Liver (tissue), 3 donors: ENCODE results near the gene EXD3.

Experiments
- CTCF ChIP-seq: fragments of 150-350 bp; IDR thresholded peaks from 2 replicates; pipeline ENCODE4 v1.5.1; 2017; ENCODE audit warnings: improper control_type of control experiment, low read depth, low read length; ENCODE audit not compliant: missing input control
- FOXA1 ChIP-seq: IDR thresholded peaks from 2 replicates; pipeline ENCODE4 v1.6.1; 2016; ENCODE audit warnings: antibody characterized with exemption
- GABPA ChIP-seq, 2 donors: IDR thresholded peaks in 1 of 2; conservative IDR thresholded peaks in 1 of 2; 2 replicates each; pipeline ENCODE4 v1.6.1; 2016; ENCODE audit warnings: antibody characterized with exemption in 2 of 2, mild to moderate bottlenecking in 1 of 2, moderate library complexity in 1 of 2
- HNF4G ChIP-seq: IDR thresholded peaks from 2 replicates; pipeline ENCODE4 v1.6.1; 2016; ENCODE audit warnings: antibody characterized with exemption
- REST ChIP-seq: IDR thresholded peaks from 2 replicates; pipeline ENCODE4 v1.6.1; 2016; ENCODE audit warnings: antibody characterized with exemption, mild to moderate bottlenecking
- SP1 ChIP-seq: IDR thresholded peaks from 2 replicates; pipeline ENCODE4 v1.6.1; 2018; ENCODE audit warnings: antibody characterized with exemption, mild to moderate bottlenecking
- TAF1 ChIP-seq: conservative IDR thresholded peaks from 2 replicates; pipeline ENCODE4 v1.6.1; 2016; ENCODE audit warnings: antibody characterized with exemption, mild to moderate bottlenecking
- donor health status: healthy.
- donor health status: healthy.

DNA sequence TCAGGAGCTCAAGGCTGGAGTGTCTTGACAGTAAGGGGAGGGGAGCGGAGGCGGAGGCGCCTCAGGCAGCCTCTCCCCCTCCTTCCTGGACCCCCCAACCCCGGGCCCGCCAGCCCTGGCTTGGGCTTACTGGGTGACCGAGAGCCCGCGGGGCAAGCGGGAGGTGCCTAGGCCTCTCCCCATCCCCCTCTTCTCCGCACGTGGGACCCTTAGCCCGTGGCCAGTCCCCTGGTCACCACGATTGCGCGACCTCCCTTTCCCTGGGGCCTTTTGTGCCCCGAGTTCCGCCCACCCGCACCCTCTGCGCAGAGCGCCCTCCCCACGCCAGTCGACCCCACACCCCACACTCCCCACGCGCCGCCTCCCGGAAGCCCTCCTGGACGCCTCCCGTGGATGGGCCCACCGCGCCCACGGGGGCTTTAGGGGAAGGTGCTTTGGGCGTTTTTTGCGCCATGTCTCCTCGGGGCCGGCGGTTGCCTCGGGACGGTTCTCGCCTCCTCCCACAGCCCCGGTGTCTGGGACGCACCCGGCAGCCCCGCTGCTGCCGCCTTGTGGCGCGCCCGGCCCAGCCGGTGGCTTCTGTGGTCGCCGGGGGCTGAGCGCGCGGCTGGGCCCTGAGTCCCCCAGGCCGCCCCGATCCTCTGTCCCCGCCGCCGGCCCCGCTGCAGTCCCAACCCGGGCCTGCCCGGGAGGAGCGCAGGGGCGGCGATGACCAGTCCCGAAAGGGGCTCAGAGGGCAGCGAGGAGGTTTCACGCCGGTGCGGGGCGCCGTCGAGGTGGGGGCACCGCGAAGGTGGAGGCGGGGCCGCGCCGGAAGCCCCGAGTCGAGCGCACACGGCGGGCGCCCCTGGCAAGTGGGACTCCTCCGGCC lies 142.3 kb downstream of the EXD3 start:
- TF ChIP-seq HNF4G (no peak), CTCF (no peak), GABPA (IDR thresholded peaks at IDR 0.05 in 1 of 2, conservative IDR thresholded peaks at IDR 0.05 in 1 of 2) (no peak), TAF1 (no peak), REST (no peak), FOXA1 (no peak), SP1 (no peak)
